Hepatocyte (in vitro differentiated cells): ENCODE data around the gene ABCB7. TPM values are rescaled to one million over a fixed set of nuclear protein-coding genes. Genes with fewer than 3 reads are reported as not detected.

Source experiments
- DNase-seq: peaks from one replicate; pipeline ENCODE4 v3.0.0-alpha.2; 2016; ENCODE audit warnings: low spot score
- H2AFZ ChIP-seq: fragments of 200-600 bp; sonication (generic); 2 replicates; pipeline ENCODE4 v1.6.0; 2016; ENCODE audit warnings: antibody characterized with exemption, mild to moderate bottlenecking
- H3K27ac ChIP-seq: fragments of 200-600 bp; sonication (generic); 2 replicates; pipeline ENCODE4 v1.5.1; 2016; ENCODE audit warnings: mild to moderate bottlenecking
- H3K27me3 ChIP-seq: fragments of 200-600 bp; sonication (generic); 2 replicates; pipeline ENCODE4 v1.6.1; 2016
- H3K36me3 ChIP-seq: fragments of 200-600 bp; sonication (generic); replicated peaks from 2 replicates; pipeline ENCODE4 v1.5.1; 2016; ENCODE audit warnings: low read depth; ENCODE audit not compliant: insufficient read depth
- H3K4me1 ChIP-seq: fragments of 200-600 bp; sonication (generic); 2 replicates; pipeline ENCODE4 v1.5.1; 2016; ENCODE audit warnings: mild to moderate bottlenecking, moderate library complexity; ENCODE audit not compliant: insufficient read depth
- H3K4me2 ChIP-seq: fragments of 200-600 bp; sonication (generic); 2 replicates; pipeline ENCODE4 v1.6.0; 2016
- H3K4me3 ChIP-seq: fragments of 200-600 bp; sonication (generic); 2 replicates; pipeline ENCODE4 v1.5.1; 2016; ENCODE audit warnings: mild to moderate bottlenecking
- H3K79me2 ChIP-seq: fragments of 200-600 bp; sonication (generic); 2 replicates; pipeline ENCODE4 v1.6.0; 2017; ENCODE audit warnings: mild to moderate bottlenecking
- H3K9me2 ChIP-seq: fragments of 200-600 bp; sonication (generic); replicated peaks from 2 replicates; pipeline ENCODE4 v1.6.0; 2017; ENCODE audit warnings: mild to moderate bottlenecking; ENCODE audit not compliant: insufficient read depth
- H3K9me3 ChIP-seq: fragments of 200-600 bp; sonication (generic); 2 replicates; pipeline ENCODE4 v1.5.1; 2016; ENCODE audit warnings: low read depth, mild to moderate bottlenecking
- H4K20me1 ChIP-seq: fragments of 200-600 bp; sonication (generic); 2 replicates; pipeline ENCODE4 v1.6.0; 2016; ENCODE audit warnings: mild to moderate bottlenecking; ENCODE audit not compliant: insufficient read depth, poor library complexity, severe bottlenecking
- EZH2 ChIP-seq: fragments of 200-600 bp; sonication (generic); IDR thresholded peaks from 2 replicates; pipeline ENCODE4 v1.6.1; 2016; ENCODE audit warnings: antibody characterized with exemption, mild to moderate bottlenecking, borderline replicate concordance
- EZH2phosphoT487 ChIP-seq: fragments of 200-600 bp; sonication (generic); IDR thresholded peaks from one replicate; pipeline ENCODE4 v1.6.1; 2018; ENCODE audit warnings: antibody characterized with exemption, mild to moderate bottlenecking, low read depth, moderate library complexity; ENCODE audit not compliant: unreplicated experiment, severe bottlenecking
- WGBS: methylation state at CpG from one replicate; pipeline ENCODE4 v1.1.6; 2016; ENCODE audit warnings: low lambda C conversion rate; ENCODE audit errors: missing lambda C conversion rate; 5-methylcytosine and 5-hydroxymethylcytosine counted together
- polyA plus RNA-seq: library from polyadenylated mRNA; unstranded; fragments of >200 nt; fragmentation: Nextera tagmentation; extraction: Ambion mirVana; gene quantifications from 2 replicates; pipeline ENCODE4 v1.2.1, GENCODE V29; 2016
- total RNA-seq: library from RNA; depleted of rRNA; stranded (reverse); fragments of >200 nt; gene quantifications from 2 replicates; pipeline ENCODE4 v1.2.3, GENCODE V29; 2014
- TF ChIP-seq, protein P1 (sequence below): fragments of 200-600 bp; sonication (generic); IDR thresholded peaks from 2 replicates; pipeline ENCODE4 v1.5.1; 2016; ENCODE audit warnings: antibody characterized with exemption, mild to moderate bottlenecking; ENCODE audit not compliant: poor library complexity

The ABCB7 gene
- total and polyA plus RNA-seq, 2 experiments from 2014 or later: 12.4 to 51.6 TPM

- Histone ChIP-seq H3K36me3 (no peaks in the 10 kb centered on the region), H3K4me3 (no peak overlapping the region), H3K4me1 (no peaks in the 10 kb centered on the region), H4K20me1 (no peaks in the 10 kb centered on the region), H3K27ac (no peak overlapping the region), H3K79me2 (no peaks in the 10 kb centered on the region), H3K9me2 (no peaks in the 10 kb centered on the region), H3K27me3 (no peaks in the 10 kb centered on the region), H3K4me2 (no peak overlapping the region), H2AFZ (no peak overlapping the region), H3K9me3 (no peaks in the 10 kb centered on the region)
- 54% methylated on average over 1 of the region's 1 CpG for WGBS
- no peak for TF ChIP-seq EZH2phosphoT487
- no peak for TF ChIP-seq EZH2
- TF ChIP-seq, protein P1, sequence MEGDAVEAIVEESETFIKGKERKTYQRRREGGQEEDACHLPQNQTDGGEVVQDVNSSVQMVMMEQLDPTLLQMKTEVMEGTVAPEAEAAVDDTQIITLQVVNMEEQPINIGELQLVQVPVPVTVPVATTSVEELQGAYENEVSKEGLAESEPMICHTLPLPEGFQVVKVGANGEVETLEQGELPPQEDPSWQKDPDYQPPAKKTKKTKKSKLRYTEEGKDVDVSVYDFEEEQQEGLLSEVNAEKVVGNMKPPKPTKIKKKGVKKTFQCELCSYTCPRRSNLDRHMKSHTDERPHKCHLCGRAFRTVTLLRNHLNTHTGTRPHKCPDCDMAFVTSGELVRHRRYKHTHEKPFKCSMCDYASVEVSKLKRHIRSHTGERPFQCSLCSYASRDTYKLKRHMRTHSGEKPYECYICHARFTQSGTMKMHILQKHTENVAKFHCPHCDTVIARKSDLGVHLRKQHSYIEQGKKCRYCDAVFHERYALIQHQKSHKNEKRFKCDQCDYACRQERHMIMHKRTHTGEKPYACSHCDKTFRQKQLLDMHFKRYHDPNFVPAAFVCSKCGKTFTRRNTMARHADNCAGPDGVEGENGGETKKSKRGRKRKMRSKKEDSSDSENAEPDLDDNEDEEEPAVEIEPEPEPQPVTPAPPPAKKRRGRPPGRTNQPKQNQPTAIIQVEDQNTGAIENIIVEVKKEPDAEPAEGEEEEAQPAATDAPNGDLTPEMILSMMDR: no peak
- DNase-seq: no peak
These were observed 59.8 kb downstream of the ABCB7 start for GRCh38 chrX:75096331-75096730.

GRCh38 chrX:75086731-75087195, 69.3 kb downstream of the ABCB7 start:
- Histone ChIP-seq H4K20me1 (no peaks in the 10 kb centered on the region), H3K27ac (peak overlapping the region; percentile 35), H3K4me2 (peak overlapping the region; percentile 10), H3K9me3 (no peaks in the 10 kb centered on the region), H3K9me2 (no peaks in the 10 kb centered on the region), H3K4me1 (peaks cover 3% of the 10 kb centered on the region), H2AFZ (no peak overlapping the region), H3K4me3 (no peak overlapping the region), H3K79me2 (no peaks in the 10 kb centered on the region), H3K36me3 (no peaks in the 10 kb centered on the region), H3K27me3 (no peaks in the 10 kb centered on the region)
- peak; percentile 6 for DNase-seq
- WGBS: 53% methylated on average over 2 of the region's 2 CpGs
- TF ChIP-seq EZH2: no peak
- TF ChIP-seq, protein P1: no peak

DNA sequence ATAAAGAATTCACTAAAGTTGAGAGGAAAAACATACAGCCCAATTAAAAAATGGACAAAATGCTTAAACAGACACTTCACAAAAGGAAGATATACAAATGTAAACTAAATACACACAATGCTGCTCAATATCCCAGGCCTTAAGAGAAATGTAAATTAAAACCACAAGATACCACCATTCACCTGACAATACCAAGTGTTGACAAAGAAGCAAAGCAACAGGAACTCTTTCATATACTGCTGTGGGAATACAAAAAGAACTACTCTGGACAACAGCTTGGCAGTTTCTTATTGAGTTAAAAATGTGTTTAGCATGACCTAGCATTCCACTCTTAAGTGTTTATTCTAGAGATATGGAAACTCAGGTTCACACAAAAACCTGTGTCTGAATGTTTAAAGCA, 71.3 kb downstream of the ABCB7 start:
- Histone ChIP-seq H3K9me2 (no peaks in the 10 kb centered on the region), H2AFZ (no peak overlapping the region), H3K9me3 (no peaks in the 10 kb centered on the region), H3K27me3 (no peaks in the 10 kb centered on the region), H3K4me2 (no peak overlapping the region), H3K79me2 (no peaks in the 10 kb centered on the region), H3K4me3 (no peak overlapping the region), H3K27ac (no peak overlapping the region), H3K4me1 (peaks cover 3% of the 10 kb centered on the region), H3K36me3 (no peaks in the 10 kb centered on the region), H4K20me1 (no peaks in the 10 kb centered on the region)
- no peak for DNase-seq
- TF ChIP-seq EZH2phosphoT487: no peak
- TF ChIP-seq EZH2: no peak
- TF ChIP-seq, protein P1: no peak

DNA sequence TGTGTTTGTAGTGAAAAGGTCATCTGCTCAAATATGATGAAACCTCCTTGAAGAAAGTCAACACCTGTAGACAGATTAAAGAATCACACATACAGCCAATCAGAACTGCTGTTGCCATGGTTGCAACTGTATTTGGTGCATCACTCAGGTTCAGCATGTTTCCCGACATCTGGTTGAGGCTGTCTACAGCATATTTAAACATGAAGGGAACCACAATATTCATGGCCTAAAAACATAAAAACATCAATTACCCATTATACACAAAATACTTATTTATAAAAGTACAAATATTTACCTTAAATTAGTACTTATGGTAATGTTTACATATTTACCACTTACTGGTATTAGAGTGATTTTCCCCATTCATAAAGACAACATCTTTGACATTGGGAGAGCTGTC, 79.7 kb downstream of the ABCB7 start:
- H3K27ac ChIP-seq: no peak overlapping the region
- no peaks in the 10 kb centered on the region for H4K20me1 ChIP-seq
- H2AFZ ChIP-seq: no peak overlapping the region
- no peaks in the 10 kb centered on the region for H3K36me3 ChIP-seq
- no peak overlapping the region for H3K4me2 ChIP-seq
- H3K79me2 ChIP-seq: no peaks in the 10 kb centered on the region
- H3K9me2 ChIP-seq: no peaks in the 10 kb centered on the region
- DNase-seq: no peak
- WGBS: 89% methylated on average over 1 of the region's 1 CpG
- H3K4me1 ChIP-seq: no peaks in the 10 kb centered on the region
- H3K9me3 ChIP-seq: no peaks in the 10 kb centered on the region
- H3K27me3 ChIP-seq: no peaks in the 10 kb centered on the region
- TF ChIP-seq, protein P1: no peak
- TF ChIP-seq EZH2 (no peak), EZH2phosphoT487 (no peak)
- H3K4me3 ChIP-seq: no peak overlapping the region
